PC-9 (cell line): ENCODE data around the gene CCNC. TPM values are rescaled to one million over a fixed set of nuclear protein-coding genes. Genes with fewer than 3 reads are reported as not detected.

Experiments
- BruUV-seq: library from RNA; stranded (reverse); fragments of 400-500 nt; replicated peaks from 2 replicates; lab custom pipeline; 2021; lab: Mats Ljungman, UMichigan
- CTCF ChIA-PET: fragments of 300-600 bp; sonication (Branson Sonifier 250); formaldehyde crosslinking; loops from one replicate; lab custom pipeline; 2022; ENCODE audit warnings: antibody characterized with exemption; lab: Charles Lee
- POLR2A ChIA-PET: fragments of 300-600 bp; sonication (Branson Sonifier 250); formaldehyde crosslinking; loops from one replicate; lab custom pipeline; 2022; ENCODE audit warnings: antibody characterized with exemption; ENCODE audit not compliant: unreplicated experiment; lab: Charles Lee
- DNase-seq, 2 experiments: peaks; one replicate each; pipeline versions ENCODE4 v3.0.0 to v3.0.0-alpha.2; 2015 to 2022; ENCODE audit warnings: mixed read lengths in 1 of 2
- H2AFZ ChIP-seq: fragments of 200-600 bp; sonication (generic); 2 replicates; pipeline ENCODE4 v1.8.1; 2017; ENCODE audit warnings: antibody characterized with exemption
- H3F3A ChIP-seq: fragments of 200-600 bp; sonication (generic); 2 replicates; pipeline ENCODE4 v1.8.1; 2017; ENCODE audit warnings: antibody characterized with exemption, mild to moderate bottlenecking, low read depth; ENCODE audit not compliant: insufficient read depth
- H3K27ac ChIP-seq: fragments of 200-600 bp; sonication (generic); 2 replicates; pipeline ENCODE4 v1.6.1; 2016; ENCODE audit warnings: mixed run types
- H3K27me3 ChIP-seq: fragments of 200-600 bp; sonication (generic); 2 replicates; pipeline ENCODE4 v1.6.1; 2016; ENCODE audit warnings: low read depth, mixed run types; ENCODE audit not compliant: insufficient read depth
- H3K36me3 ChIP-seq: fragments of 200-600 bp; sonication (generic); 2 replicates; pipeline ENCODE4 v1.6.1; 2016; ENCODE audit warnings: low read depth, mixed run types
- H3K4me1 ChIP-seq: fragments of 200-600 bp; sonication (generic); replicated peaks from 2 replicates; pipeline ENCODE4 v1.6.1; 2016; ENCODE audit warnings: mixed run types; ENCODE audit not compliant: insufficient read depth
- H3K4me2 ChIP-seq: fragments of 200-600 bp; sonication (generic); 2 replicates; pipeline ENCODE4 v1.6.1; 2017; ENCODE audit warnings: mixed run types
- H3K4me3 ChIP-seq: fragments of 200-600 bp; sonication (generic); 2 replicates; pipeline ENCODE4 v1.6.1; 2016; ENCODE audit warnings: mixed run types
- H3K79me2 ChIP-seq: fragments of 200-600 bp; sonication (generic); 2 replicates; pipeline ENCODE4 v1.6.1; 2017; ENCODE audit warnings: low read depth, mixed run types
- H3K9me2 ChIP-seq: fragments of 200-600 bp; sonication (generic); 2 replicates; pipeline ENCODE4 v1.8.1; 2017; ENCODE audit warnings: mild to moderate bottlenecking; ENCODE audit not compliant: insufficient read depth
- H3K9me3 ChIP-seq: fragments of 200-600 bp; sonication (generic); 2 replicates; pipeline ENCODE4 v1.8.1; 2016; ENCODE audit warnings: low read depth; ENCODE audit not compliant: insufficient read depth
- H4K20me1 ChIP-seq: fragments of 200-600 bp; sonication (generic); 2 replicates; pipeline ENCODE4 v1.8.1; 2017; ENCODE audit not compliant: insufficient read depth
- EZH2 ChIP-seq: fragments of 200-600 bp; sonication (generic); IDR thresholded peaks from 2 replicates; pipeline ENCODE4 v1.8.0; 2017; ENCODE audit warnings: antibody characterized with exemption, low read depth
- intact Hi-C: fragments of 100-400 bp; cut with micrococcal nuclease; formaldehyde crosslinking; loops from one replicate; pipeline ENCODE4 v1.10.0; 2022; ENCODE audit not compliant: unreplicated experiment
- total RNA-seq: library from RNA; stranded (reverse); gene quantifications from 2 replicates; pipeline ENCODE4 v1.2.3, GENCODE V29; 2021
- TF ChIP-seq, protein P1 (sequence below): fragments of 200-600 bp; sonication (generic); conservative IDR thresholded peaks from 2 replicates; pipeline ENCODE4 v1.6.1; 2017; ENCODE audit warnings: mixed run types, antibody characterized with exemption, mild to moderate bottlenecking, moderate library complexity

The CCNC gene
- total RNA-seq, 1 experiment from 2014 or later = 83.7 TPM

DNA sequence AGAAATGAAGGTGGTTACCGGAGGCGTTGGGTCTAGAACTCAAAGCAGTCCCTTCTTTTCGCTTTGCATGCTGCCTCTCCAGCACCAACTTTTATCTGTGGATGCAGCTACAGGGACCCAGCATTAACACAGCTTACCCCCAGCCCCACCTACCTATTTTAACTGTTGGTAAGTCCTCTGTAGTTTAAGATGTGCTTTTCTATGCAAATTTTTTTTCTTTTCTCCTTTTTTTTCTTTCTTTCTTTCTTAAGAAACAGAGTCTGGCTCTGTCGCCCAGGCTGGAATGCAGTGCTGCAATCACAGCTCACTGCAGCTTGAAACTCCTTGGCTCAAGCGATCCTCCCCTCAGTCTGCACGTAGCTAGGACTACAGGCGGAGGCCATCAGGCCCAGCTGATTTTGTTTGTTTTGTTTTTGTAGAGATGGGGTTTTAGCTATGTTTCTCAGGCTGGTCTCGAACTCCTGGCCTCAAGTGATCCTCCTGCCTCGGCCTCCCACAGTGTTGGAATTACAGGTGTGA lies 46.8 kb downstream of the CCNC start:
- Histone ChIP-seq H3K9me2 (no peaks in the 10 kb centered on the region), H3K79me2 (peaks cover 10% of the 10 kb centered on the region), H3K4me3 (peak overlapping the region; percentile 61), H3F3A (0 out of 2 replicates have a peak, but pooled peaks cover 3% of the 10 kb centered on the region), H3K27ac (peak overlapping the region; percentile 45), H4K20me1 (no peaks in the 10 kb centered on the region), H3K4me1 (peaks cover 6% of the 10 kb centered on the region), H3K9me3 (no peaks in the 10 kb centered on the region), H2AFZ (peak overlapping the region; percentile 95), H3K4me2 (peak overlapping the region; percentile 71), H3K27me3 (no peaks in the 10 kb centered on the region), H3K36me3 (no peaks in the 10 kb centered on the region)
- intact Hi-C loops = loop anchor here (2.0 kb wide), 1 partner anchor 47 kb away; the partner anchor contains the start of gene CCNC
- POLR2A ChIA-PET = interaction anchor here (0.6 kb wide), 1 partner anchor 19 kb away, joined by 9 read pairs; no protein-coding TSS in a partner anchor
- peak; percentile 5 to 44 for DNase-seq
- BruUV-seq = no TSS peak
- CTCF ChIA-PET = interaction anchor here (0.6 kb wide), 1 partner anchor 41 kb away, joined by 3 read pairs; no protein-coding TSS in a partner anchor
- TF ChIP-seq, protein P1, sequence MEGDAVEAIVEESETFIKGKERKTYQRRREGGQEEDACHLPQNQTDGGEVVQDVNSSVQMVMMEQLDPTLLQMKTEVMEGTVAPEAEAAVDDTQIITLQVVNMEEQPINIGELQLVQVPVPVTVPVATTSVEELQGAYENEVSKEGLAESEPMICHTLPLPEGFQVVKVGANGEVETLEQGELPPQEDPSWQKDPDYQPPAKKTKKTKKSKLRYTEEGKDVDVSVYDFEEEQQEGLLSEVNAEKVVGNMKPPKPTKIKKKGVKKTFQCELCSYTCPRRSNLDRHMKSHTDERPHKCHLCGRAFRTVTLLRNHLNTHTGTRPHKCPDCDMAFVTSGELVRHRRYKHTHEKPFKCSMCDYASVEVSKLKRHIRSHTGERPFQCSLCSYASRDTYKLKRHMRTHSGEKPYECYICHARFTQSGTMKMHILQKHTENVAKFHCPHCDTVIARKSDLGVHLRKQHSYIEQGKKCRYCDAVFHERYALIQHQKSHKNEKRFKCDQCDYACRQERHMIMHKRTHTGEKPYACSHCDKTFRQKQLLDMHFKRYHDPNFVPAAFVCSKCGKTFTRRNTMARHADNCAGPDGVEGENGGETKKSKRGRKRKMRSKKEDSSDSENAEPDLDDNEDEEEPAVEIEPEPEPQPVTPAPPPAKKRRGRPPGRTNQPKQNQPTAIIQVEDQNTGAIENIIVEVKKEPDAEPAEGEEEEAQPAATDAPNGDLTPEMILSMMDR = no peak
- no peak for TF ChIP-seq EZH2

DNA sequence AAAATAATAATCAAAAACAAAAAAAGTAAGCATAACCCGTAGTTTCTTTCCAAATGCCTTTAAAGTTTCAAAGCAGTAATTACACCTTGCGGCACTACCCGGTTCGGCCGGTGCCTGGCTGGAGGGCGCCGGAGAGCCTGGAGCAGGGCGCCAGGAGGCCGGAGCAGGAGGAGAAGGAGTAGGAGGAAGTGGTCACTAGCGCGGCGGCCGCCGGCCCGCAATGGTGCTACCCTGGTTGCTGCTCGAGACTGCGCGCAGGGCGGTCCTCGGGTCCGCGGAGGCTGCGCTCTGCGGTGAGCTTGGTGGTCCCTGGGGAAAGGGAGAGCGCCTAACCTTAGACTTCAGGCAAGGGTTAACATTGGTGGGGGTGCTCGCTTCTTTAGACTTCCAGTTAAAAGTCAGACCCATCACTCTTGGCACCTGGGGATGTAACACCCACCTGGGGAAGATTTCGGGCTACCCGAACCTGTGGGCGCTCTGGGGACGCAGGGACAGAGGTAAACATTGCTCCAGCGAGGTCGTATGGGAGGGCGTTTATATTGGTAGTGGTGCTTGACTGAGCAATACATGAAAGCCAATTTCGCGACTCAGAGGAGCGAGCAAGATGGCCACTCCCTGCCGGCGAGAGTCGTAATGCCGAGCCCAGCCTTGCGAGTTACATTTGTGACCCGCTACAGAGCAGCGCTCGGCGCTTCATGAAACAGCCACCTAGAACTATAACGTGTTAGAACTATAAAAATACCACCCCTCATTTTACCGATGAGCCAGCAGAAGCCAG lies 47.4 kb downstream of the CCNC start:
- H3K4me1 ChIP-seq = peaks cover 12% of the 10 kb centered on the region
- peak overlapping the region; percentile 71 for H3K4me2 ChIP-seq
- intact Hi-C loops = loop anchor here (2.0 kb wide), 1 partner anchor 48 kb away; the partner anchor contains the start of gene CCNC
- H3F3A ChIP-seq = peaks cover 8% of the 10 kb centered on the region; the same call in 1 of the 2 replicates
- H3K4me3 ChIP-seq = peak overlapping the region; percentile 61
- ChIA-PET POLR2A (interaction anchor here (0.6 kb wide), 1 partner anchor 20 kb away, joined by 9 read pairs; no protein-coding TSS in a partner anchor), CTCF (no interaction called here)
- no peaks in the 10 kb centered on the region for H4K20me1 ChIP-seq
- no peaks in the 10 kb centered on the region for H3K36me3 ChIP-seq
- TSS peak; percentile 74 for BruUV-seq
- H3K79me2 ChIP-seq = peaks cover 10% of the 10 kb centered on the region
- DNase-seq = peak; percentile 73 to 82
- H3K27ac ChIP-seq = peak overlapping the region; percentile 45
- peak overlapping the region; percentile 95 for H2AFZ ChIP-seq
- no peaks in the 10 kb centered on the region for H3K9me2 ChIP-seq
- TF ChIP-seq, protein P1 = peak; percentile 85
- TF ChIP-seq EZH2 = no peak
- H3K27me3 ChIP-seq = no peaks in the 10 kb centered on the region
- no peaks in the 10 kb centered on the region for H3K9me3 ChIP-seq

DNA sequence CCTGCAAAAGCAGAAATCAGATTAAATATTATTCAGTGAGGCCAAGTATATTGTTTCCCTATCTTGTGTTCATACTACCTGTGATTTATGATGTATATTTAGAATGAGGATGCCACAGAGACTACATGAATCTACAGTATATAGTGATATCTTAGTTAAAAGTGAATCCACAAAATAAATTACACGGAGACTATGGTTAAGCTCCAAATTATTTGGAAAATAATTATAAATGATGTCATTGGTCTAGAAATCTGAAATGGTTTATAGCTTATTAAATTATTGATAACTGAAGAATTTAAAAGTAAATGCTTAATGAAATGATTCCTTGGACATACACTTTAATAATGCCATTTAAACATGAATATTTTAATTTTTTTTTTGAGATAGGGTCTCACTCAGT lies 49.0 kb downstream of the CCNC start:
- DNase-seq = no peak
- H3K9me2 ChIP-seq = no peaks in the 10 kb centered on the region
- no peaks in the 10 kb centered on the region for H3K27me3 ChIP-seq
- TF ChIP-seq, protein P1 = no peak
- TF ChIP-seq EZH2 = no peak
- ChIA-PET CTCF (no interaction called here), POLR2A (no interaction called here)
- H3K4me2 ChIP-seq = no peak overlapping the region
- peaks cover 14% of the 10 kb centered on the region; the same call in 1 of the 2 replicates for H3F3A ChIP-seq
- no peaks in the 10 kb centered on the region for H4K20me1 ChIP-seq
- H3K4me1 ChIP-seq = peaks cover 14% of the 10 kb centered on the region
- no peak overlapping the region for H2AFZ ChIP-seq
- H3K4me3 ChIP-seq = no peak overlapping the region
- no peaks in the 10 kb centered on the region for H3K9me3 ChIP-seq
- no TSS peak for BruUV-seq
- no peak overlapping the region for H3K27ac ChIP-seq
- intact Hi-C loops = no loop called here
- peaks cover 14% of the 10 kb centered on the region for H3K79me2 ChIP-seq
- no peaks in the 10 kb centered on the region for H3K36me3 ChIP-seq
